Stimulated activated CD8-positive, alpha-beta memory T cell treated with anti-CD3 and anti-CD28 coated beads, Interleukin-12 subunit alpha, Interleukin-12 subunit beta, amount 100 ng/mL, for 4 hours (primary cell): ENCODE data around the gene PTPRG.

Experiments
- DNase-seq: peaks from one replicate; pipeline ENCODE4 v3.0.0-alpha.2; 2020; ENCODE audit warnings: low read depth

Gene PTPRG

DNA sequence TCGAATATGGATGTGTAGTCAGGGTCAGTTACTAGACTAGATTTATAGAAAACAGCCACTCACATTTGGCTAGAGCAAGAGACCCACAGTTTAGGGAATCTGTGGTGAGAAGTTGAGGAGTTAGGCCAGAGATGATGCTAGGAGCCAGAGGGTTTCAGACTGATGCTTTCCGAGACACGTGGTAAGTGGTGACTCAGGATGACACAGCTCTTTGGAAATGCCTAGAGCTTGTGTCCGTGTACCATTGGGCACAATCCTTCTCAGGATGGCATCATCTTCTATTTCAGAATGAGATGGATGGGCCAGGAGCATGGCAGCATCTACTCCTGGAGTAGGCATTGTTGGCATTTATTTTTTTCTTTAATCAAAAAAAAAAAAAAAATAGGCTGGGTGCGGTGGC lies 28.5 kb downstream of the PTPRG start:
- no peak for DNase-seq

DNA sequence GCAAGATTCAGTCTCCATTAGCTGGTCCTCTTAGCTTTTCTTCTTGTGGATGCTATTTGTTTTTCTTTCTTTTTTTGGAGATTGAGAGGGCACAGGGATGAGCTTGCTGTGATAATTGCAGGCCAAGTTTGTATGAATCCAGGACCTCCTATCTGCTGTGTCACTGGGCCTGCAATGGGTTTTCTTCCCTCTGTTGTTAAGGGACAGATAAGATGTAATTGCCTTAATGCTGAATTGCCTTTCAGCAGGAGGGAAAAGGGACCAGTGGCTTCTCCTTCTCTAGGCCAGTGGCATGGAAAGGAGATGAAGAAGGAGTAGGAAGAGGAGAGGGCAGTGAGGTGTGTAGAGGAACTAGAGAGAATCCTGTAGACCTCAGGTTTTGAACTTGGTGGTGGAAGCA lies 29.9 kb downstream of the PTPRG start:
- DNase-seq, result no peak

GRCh38 chr3:61593446-61594029 lies 32.2 kb downstream of the PTPRG start:
- no peak for DNase-seq

DNA sequence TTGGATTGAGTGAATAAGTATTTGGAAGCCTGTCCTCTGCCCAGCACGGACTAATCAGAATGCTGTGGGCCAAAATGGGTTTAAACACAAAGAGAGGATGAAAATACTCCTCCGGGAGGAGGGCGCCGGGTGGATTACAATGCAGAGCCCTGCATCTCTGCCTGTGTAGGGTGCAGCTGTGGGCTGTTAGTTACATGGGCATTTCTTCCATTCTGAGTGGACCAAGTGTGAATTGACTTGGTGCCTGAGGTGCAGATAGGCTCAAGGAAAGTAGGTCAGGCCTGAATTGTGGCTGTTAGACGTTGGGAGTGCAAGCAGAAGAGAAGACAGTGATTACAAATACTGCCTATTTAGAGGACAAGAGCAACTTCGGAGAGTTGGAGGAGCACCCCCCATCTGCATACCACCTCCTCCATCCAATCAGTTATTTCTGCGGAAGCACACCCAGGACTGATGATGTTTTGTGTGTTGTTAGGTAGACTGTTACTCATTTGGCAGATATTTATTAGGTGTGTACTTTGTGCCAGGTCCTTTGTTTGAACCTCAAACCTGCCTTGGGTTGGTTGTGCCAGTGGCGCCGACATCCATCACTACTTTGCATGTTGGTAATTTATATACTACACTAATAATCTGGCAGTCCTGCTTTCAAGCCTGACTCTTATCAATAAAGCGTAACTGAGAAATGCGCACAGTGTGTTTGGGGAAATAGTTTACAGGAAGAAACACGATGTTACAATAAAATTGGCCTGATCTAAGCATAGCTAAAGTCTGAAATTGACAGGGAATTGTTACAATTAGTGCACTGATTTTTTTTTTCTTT lies 33.0 kb downstream of the PTPRG start:
- DNase-seq, result no peak

DNA sequence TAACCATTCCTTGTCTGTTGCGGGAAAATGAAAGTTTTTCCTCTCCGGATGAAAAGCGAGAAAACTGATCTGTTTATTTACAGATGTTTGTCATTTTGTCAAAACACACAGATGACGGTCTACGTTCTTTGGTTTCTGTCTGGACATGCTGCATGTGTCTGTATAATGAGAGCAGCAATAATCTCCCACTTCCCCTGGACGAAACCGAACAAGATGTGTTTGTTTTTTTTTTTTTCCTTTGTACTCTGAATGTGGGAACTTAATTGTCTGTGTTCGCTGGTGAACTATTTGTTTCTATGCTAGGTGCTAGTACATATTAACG lies 33.6 kb downstream of the PTPRG start:
- DNase-seq, result no peak

- DNase-seq, result no peak
These were observed 33.9 kb downstream of the PTPRG start for GRCh38 chr3:61595288-61595687.

DNA sequence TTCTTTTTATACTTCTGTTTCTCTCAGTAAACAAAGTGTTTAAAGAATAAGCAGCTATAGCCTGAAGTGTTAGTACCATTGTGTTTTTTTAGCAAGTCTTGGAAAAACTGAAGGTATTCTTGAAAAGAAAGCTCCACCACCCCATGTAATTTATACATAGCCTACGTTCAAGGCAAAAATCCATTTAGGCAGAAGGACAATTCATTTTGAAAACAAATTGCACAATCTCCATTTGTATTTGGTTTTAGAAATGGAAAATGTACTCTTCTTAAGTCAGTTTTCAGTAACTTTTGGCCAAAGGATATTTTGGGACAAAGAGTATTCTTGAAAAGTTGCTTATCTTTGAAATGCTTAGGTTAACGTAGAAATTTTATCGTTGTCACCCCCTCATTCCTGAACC lies 34.5 kb downstream of the PTPRG start:
- DNase-seq, result no peak

- DNase-seq, result no peak
These were observed 36.5 kb downstream of the PTPRG start for GRCh38 chr3:61597906-61598305.

DNA sequence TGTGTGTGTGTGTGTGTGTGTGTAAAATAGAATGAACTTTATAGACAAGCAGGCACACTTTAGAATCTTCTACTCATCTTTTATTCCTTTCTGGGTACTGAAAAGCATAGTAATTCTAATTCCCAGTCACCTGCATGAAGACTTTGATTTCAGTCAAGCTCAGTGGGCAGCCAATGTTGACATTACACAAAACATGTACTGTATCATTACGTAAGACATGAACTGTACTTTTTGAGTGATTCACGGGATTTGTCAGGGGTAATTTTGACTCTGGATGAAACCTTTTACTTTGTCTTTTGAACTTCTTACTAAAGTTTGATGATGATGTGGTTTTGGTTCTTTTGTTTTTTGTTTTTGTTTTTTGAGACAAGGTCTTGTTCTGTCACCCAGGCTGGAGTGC lies 38.8 kb downstream of the PTPRG start:
- DNase-seq, result no peak

DNA sequence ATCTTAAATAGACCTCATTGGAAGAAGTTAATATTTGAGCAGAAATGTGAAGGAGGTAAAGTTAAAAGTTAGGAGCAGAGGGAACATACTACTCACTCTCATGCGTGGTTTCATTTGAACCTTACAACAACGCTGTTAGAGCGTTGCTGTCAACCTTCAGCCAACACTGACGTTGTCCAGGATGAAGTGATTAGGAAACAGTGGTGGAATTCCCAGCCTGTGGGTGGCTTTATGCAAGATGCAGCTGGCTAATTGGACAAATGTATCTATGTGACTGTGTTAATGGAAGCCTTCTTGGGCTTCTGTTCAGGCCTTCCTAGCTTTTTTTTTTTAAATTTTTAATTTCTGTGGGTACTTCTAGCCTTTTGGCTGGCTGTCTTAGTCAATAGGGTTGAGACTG lies 40.5 kb downstream of the PTPRG start:
- no peak for DNase-seq

DNA sequence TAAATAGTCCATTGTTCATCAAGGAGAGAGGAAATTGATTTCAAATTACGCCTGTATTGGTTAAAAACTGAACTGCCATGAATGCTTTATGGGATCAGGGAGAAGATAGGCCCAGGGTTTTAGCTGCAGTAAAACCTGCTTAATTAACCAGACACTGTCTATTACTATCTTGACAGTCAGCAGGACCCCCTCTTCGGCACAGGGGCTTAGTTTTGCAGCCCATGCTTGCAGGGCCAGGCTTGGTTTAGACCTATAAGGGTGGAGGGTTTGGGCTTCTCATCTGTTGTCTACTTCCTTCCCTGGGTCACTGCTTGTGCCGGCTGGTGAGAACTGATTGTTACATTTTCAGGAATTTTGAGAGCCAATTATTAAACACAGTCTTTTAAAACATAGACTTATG lies 41.1 kb downstream of the PTPRG start:
- no peak for DNase-seq

GRCh38 chr3:61605589-61606175 lies 44.3 kb downstream of the PTPRG start:
- no peak for DNase-seq

DNA sequence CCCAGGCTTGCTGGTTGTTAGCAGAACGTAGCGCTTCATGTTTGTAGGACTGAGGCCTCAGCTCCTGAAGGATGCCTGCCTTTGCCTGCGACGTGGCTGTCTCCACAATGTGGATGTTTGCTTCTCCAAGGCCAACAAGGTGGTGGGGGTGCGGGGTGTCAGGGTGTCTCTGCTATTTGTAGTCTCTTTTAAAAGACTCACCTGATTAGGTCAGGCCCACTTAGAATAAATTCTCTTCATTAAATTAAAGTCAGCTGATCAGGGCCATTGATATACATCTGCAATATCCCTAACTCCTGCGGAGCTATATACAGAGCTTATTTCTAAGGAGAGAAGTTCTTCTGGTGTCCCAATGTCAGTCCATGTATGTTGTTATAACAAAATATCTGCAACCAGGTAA lies 44.8 kb downstream of the PTPRG start:
- no peak for DNase-seq

DNA sequence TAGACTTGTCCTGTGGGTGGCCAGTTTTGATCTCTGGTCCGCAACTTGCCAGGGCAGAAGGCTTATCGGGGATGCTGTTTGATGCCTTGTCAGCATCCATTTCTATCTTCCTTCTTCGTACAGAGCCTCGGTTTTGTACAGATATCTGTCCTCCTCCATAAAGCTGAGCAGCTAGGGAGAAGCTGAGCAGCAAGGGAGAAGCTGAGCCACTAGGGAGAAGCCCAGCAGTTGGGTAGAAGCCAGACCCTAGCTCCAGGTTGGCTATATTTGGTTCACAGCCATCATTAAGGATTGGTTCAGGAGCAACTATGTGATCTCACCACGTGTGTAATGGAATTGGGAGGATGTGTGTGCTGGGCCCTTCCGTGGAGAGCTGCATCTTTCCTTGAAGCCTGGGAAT lies 46.7 kb downstream of the PTPRG start:
- DNase-seq, result no peak

- no peak for DNase-seq
These were observed 47.3 kb downstream of the PTPRG start for GRCh38 chr3:61608711-61609110.

DNA sequence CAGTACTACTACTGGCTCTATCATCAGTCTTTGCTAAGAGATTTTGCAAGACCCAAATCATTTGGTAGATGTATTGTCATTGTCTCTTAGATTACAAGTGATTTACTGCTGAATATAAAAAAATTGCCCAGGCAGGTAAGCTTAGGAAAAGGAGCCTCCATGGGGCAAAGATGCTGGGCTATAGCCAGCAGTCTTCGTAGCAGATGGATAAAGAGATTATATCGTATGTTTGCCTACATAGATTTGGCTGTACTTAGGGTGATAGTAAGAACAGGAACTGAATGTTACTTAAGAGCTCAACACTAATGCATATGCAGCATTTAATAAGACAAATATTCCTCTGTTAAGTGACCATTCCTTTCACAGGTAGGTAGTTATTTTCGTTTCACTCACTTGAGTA lies 48.9 kb downstream of the PTPRG start:
- DNase-seq, result no peak

DNA sequence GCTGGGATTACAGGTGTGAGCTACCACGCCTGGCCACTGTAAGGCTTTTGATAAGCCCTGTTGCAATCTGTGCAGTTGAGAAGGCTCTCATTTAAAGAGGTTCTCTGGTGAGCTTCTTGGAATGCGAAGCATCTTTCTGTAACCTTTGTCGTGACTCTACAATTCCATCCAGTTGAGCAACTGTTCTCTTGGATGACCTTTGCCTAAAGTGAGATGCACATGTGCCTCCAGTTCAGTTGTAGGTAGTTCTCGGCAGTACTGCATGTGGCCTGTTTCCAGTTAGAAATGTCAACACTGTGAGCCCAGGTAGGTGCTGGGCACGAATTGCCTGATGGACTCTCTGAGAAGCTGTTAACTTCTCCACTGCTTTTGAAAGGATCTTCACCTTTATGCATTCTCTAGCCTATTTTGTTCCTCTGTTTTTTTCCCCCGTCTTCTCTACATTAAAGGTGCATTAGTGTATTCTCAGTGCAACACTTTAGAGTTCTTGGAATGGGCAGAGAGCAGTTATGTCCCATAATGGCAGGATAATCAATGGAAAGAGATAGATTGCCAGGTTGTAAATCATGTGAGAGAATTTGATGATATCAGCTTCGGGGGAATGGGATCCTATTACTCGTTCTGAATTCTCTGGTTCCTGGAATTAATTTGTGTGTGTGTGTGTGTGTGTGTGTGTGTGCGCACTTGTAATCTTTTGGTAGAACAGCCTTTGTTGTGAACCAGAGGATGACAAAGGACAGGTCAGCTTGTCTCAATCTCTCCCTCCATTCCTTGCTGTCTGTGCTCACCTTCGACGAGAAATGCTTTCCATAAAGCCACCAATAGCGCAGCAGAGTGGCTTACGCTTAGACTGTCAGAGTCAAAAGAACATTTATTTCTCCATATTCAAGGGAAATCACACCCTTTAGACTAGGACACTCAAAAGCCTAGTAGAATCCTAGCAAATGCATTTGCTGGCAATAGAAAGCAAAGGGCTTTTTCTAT lies 51.1 kb downstream of the PTPRG start:
- DNase-seq, result no peak

DNA sequence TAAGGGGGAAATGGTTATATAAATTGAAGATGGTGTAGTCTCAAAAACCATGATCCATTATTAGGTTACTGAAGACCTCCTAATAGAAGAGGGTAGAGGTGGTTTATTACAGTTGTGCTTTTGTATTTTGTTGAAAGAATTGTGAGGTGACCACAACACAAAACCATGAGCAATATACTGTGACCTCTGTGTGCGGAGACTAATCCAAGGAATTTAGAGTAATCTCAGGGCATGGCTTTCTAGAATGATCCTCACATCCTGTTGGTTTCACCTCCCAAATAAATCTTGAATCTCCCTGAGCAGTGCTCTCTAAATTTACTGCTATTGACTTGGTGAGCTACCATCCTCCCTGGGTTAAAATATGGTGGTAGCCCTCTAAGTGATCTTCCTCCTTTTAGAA lies 52.3 kb downstream of the PTPRG start:
- no peak for DNase-seq

DNA sequence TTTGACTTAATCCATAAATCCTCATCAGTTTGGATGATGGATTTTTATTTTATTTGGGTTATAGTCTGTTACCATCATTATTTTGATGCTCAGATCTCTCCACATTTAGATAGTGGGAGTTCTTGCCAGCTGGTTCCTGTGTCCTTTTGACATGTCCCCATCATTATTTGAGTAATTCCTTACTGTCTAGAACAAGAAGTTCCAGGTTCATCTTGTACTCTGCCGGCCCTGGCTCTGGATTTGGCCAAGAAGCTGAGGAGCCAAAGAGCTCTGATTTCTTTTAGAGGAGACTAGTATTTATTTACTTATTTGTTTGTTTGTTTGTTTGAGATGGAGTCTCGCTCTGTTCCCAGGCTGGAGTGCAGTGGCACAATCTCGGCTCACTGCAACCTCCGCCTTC lies 54.3 kb downstream of the PTPRG start:
- no peak for DNase-seq

GRCh38 chr3:61616586-61616985 lies 55.2 kb downstream of the PTPRG start:
- no peak for DNase-seq

DNA sequence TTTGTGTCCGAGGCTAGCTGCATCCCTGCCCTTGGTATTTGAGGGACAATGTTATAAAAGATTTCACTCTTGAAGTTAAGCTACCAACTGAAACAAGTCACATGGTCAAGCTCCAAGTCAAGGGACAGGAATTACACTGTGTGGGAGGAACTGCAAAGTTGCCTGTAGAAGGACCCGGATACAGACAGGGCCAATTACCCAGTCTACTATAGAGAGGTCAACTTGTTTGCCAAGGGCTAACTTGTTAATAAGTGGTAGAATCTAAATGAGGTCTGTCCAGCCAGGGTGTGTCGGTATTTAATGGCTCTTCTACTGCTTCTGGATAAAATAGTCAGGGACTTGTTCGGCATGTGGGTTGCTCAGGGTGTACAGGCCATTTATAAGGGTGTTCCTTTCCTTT lies 55.7 kb downstream of the PTPRG start:
- DNase-seq, result no peak

- DNase-seq, result no peak
These were observed 56.3 kb downstream of the PTPRG start for GRCh38 chr3:61617651-61618050.

DNA sequence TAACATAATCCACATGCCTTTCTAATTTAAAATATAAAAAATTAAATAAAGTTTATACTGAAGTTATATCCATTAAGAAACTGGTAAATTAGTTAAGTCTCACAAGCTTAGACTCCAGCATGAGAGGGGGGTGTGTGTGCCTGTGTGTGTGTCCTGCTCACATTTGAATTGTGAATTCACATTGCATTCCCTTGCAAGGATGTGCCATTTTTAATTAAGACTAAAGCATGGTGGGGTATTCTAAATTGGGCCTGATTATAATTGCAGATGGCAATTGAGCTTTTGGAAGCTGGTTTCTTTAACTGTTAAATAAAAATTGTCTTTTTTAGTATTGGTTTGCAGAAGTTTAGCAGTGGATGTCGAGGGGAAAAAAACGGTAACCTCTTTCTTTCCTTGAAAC lies 56.9 kb downstream of the PTPRG start:
- no peak for DNase-seq
